Calu3 (cell line): Measurements from ENCODE around the gene HELQ. TPM values are rescaled to one million over a fixed set of nuclear protein-coding genes. Genes with fewer than 3 reads are reported as not detected.
"Not testable (repeated sequence)": the region's sequence is repeated elsewhere in the genome, so short reads cannot be mapped to it uniquely, and the experiment has no call there.

Source experiments
- BruUV-seq: library from RNA; stranded (reverse); fragments of 400-500 nt; replicated peaks from 2 replicates; lab custom pipeline; 2021; lab: Mats Ljungman, UMichigan
- CTCF ChIA-PET: fragments of 300-600 bp; sonication (Branson Sonifier 250); formaldehyde crosslinking; loops from one replicate; lab custom pipeline; 2022; ENCODE audit warnings: antibody characterized with exemption; lab: Charles Lee
- DNase-seq: peaks from one replicate; pipeline ENCODE4 v3.0.0; 2022
- H3K27ac Mint-ChIP-seq: one replicate; pipeline ENCODE4 v1.8.0; 2022; ENCODE audit warnings: mixed read lengths; ENCODE audit not compliant: unreplicated experiment
- H3K27me3 Mint-ChIP-seq: one replicate; pipeline ENCODE4 v1.8.0; 2022; ENCODE audit warnings: mixed read lengths; ENCODE audit not compliant: unreplicated experiment
- H3K36me3 Mint-ChIP-seq: one replicate; pipeline ENCODE4 v1.8.0; 2022; ENCODE audit warnings: mild to moderate bottlenecking, moderate library complexity, mixed read lengths; ENCODE audit not compliant: insufficient read depth, unreplicated experiment
- H3K4me1 Mint-ChIP-seq: one replicate; pipeline ENCODE4 v1.8.0; 2022; ENCODE audit warnings: mild to moderate bottlenecking, low read depth, mixed read lengths; ENCODE audit not compliant: unreplicated experiment
- H3K4me3 Mint-ChIP-seq: one replicate; pipeline ENCODE4 v1.8.0; 2022; ENCODE audit warnings: mild to moderate bottlenecking, low read depth, moderate library complexity, mixed read lengths; ENCODE audit not compliant: unreplicated experiment
- H3K9me3 Mint-ChIP-seq: one replicate; pipeline ENCODE4 v1.8.0; 2022; ENCODE audit warnings: low read depth, mixed read lengths; ENCODE audit not compliant: unreplicated experiment
- intact Hi-C: fragments of 100-400 bp; cut with micrococcal nuclease; formaldehyde crosslinking; loops from one replicate; pipeline ENCODE4 v1.10.0; 2022; ENCODE audit not compliant: unreplicated experiment
- total RNA-seq: library from RNA; stranded (reverse); gene quantifications from 2 replicates; pipeline ENCODE4 v1.2.3, GENCODE V29; 2022
- TF ChIP-seq, protein P1 (sequence below): fragments of 200-600 bp; IDR thresholded peaks from one replicate; pipeline ENCODE4 v1.8.0; 2022; ENCODE audit warnings: antibody characterized with exemption; ENCODE audit not compliant: unreplicated experiment

Gene HELQ
- total RNA-seq, 1 experiment from 2014 or later, result 7.8 TPM

DNA sequence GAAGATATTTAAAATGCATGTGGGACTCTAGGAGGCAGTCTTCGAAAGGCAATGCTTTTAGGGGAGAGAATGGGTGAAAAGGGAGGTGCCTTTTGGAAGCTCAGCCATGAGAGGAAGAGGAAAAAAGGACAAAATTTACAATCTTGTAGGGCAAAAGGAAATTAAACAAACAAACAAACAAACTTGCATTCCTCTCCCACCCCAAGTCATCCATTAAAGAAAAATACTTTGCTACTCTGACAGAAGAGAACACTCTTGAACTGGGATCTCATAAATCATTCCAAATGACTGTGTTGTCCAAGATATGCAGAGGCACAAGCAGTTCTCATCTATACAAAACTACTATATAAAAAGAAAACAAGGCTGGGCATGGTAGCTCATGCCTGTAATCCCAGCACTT lies 46.7 kb downstream of the HELQ start:
- Mint-ChIP-seq H3K4me1 (no peaks in the 10 kb centered on the region), H3K27ac (no peak overlapping the region), H3K9me3 (no peaks in the 10 kb centered on the region), H3K27me3 (no peaks in the 10 kb centered on the region), H3K4me3 (no peak overlapping the region), H3K36me3 (no peaks in the 10 kb centered on the region)
- CTCF ChIA-PET, result no interaction called here
- TF ChIP-seq, protein P1, sequence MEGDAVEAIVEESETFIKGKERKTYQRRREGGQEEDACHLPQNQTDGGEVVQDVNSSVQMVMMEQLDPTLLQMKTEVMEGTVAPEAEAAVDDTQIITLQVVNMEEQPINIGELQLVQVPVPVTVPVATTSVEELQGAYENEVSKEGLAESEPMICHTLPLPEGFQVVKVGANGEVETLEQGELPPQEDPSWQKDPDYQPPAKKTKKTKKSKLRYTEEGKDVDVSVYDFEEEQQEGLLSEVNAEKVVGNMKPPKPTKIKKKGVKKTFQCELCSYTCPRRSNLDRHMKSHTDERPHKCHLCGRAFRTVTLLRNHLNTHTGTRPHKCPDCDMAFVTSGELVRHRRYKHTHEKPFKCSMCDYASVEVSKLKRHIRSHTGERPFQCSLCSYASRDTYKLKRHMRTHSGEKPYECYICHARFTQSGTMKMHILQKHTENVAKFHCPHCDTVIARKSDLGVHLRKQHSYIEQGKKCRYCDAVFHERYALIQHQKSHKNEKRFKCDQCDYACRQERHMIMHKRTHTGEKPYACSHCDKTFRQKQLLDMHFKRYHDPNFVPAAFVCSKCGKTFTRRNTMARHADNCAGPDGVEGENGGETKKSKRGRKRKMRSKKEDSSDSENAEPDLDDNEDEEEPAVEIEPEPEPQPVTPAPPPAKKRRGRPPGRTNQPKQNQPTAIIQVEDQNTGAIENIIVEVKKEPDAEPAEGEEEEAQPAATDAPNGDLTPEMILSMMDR, result no peak
- BruUV-seq, result no TSS peak
- DNase-seq, result no peak
- intact Hi-C loops, result no loop called here

DNA sequence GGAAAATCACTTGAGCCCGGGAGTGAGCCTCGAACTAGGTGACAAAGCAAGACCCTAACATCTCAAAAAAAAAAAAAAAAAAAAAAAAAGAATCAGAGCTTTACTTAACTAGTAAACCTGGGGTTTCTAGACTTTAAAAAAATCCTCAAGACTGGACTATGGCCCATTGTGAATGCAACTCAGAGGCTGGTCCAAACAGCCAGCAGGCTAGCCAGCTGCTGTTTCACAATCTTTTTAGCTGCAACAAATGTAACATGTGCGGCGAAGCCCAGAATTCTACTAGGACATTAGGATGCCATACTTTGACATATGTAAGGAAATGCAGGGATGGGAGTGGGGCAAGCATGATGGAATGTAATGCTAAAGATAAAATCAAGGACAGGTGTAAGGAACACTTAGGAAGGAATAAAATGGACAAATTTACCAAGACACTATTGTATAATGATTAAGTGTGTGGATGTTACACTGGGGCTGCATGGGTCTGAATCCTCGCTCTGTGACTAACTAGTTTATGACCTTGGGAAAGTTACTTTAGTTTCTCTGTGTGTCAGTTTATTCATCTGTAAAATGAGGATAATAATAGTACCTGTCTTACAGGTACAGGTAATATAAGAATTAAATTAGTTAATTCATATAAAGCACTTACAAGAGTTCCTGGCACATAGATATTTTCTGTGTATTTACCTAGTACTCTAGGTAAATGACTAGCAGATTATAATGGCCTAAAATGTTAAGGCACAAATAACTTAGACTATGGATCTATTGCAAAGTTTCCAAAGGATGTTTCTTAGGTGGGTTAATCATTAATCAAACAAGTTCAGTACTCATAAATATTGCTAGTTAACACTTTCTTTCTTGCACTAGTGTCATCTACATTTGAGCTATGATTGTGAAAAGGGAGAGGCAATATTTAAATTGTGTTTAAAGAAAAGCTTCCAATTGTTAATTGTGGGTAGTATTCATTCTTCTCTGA lies 49.5 kb downstream of the HELQ start:
- H3K4me3 Mint-ChIP-seq, result no peak overlapping the region
- H3K27me3 Mint-ChIP-seq, result no peaks in the 10 kb centered on the region
- intact Hi-C loops, result no loop called here
- H3K27ac Mint-ChIP-seq, result no peak overlapping the region
- no peak for DNase-seq
- no TSS peak for BruUV-seq
- H3K4me1 Mint-ChIP-seq, result no peaks in the 10 kb centered on the region
- no peaks in the 10 kb centered on the region for H3K9me3 Mint-ChIP-seq
- no peaks in the 10 kb centered on the region for H3K36me3 Mint-ChIP-seq
- CTCF ChIA-PET, result no interaction called here
- TF ChIP-seq, protein P1, result no peak

DNA sequence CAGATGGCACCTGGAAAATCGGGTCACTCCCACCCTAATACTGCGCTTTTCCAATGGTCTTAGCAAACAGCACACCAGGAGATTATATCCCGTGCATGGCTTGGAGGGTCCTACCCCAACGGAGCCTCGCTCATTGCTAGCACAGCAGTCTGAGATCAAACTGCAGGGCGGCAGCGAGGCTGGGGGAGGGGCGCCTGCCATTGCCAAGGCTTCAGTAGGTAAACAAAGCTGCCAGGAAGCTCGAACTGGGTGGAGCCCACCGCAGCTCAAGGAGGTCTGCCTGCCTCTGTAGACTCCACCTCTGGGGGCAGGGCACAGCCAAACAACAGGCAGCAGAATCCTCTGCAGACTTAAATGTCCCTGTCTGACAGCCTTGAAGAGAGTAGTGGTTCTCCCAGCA lies 57.5 kb downstream of the HELQ start:
- BruUV-seq, CTCF ChIA-PET, H3K9me3 Mint-ChIP-seq, DNase-seq, H3K27ac Mint-ChIP-seq, H3K4me3 Mint-ChIP-seq, intact Hi-C loops, H3K4me1 Mint-ChIP-seq, H3K27me3 Mint-ChIP-seq, H3K36me3 Mint-ChIP-seq: not testable (repeated sequence)

DNA sequence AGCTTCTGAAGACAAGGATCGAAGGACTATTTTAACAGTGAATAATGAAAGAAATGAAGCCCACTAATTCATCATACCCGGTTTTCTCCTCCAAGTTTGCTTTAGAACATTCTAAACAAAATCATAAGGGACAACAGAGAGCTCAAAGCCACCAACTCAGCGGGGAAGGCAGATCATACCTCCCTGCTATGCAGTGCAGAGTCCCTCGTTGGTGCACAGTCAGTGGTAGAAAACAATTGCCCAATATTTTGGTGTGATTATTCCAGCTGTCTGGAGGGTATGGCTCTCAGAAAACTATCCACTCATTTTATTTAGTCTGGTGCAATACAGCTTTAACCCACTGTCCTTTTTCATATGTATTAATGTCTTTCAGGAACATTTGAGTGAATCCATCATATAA lies 61.7 kb downstream of the HELQ start:
- CTCF ChIA-PET, result no interaction called here
- Mint-ChIP-seq H3K27ac (no peak overlapping the region), H3K9me3 (peaks cover 4% of the 10 kb centered on the region), H3K36me3 (no peaks in the 10 kb centered on the region), H3K4me1 (no peaks in the 10 kb centered on the region), H3K4me3 (no peak overlapping the region), H3K27me3 (no peaks in the 10 kb centered on the region)
- intact Hi-C loops, result no loop called here
- DNase-seq, result no peak
- TF ChIP-seq, protein P1, result no peak
- no TSS peak for BruUV-seq

DNA sequence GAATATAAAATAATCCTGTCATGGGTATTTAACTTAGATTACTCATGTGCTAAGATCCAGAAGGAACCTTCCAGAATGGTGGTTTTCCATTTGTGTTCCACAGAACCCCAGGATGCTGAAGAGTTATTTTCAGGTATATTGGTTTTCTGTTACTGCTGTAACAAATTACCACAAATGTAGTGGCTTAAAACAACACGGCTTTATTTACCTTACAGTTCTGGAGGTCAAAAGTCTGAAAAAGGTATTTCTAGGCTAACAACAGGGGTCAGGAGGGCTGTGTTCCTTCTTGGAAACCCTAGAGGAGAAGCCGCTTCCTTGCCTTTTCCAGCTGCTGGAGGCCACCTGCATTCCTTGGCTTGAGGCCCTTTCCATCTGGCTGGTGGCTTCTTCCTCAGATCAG lies 63.1 kb downstream of the HELQ start:
- no peak for DNase-seq
- TF ChIP-seq, protein P1, result no peak
- H3K27ac Mint-ChIP-seq, result no peak overlapping the region

More for the DNA sequence above, 63.1 kb downstream of the HELQ start:
- Mint-ChIP-seq H3K4me3 (no peak overlapping the region), H3K27me3 (no peaks in the 10 kb centered on the region), H3K9me3 (peaks cover 2% of the 10 kb centered on the region), H3K36me3 (no peaks in the 10 kb centered on the region), H3K4me1 (no peaks in the 10 kb centered on the region)
- CTCF ChIA-PET, result no interaction called here
- intact Hi-C loops, result no loop called here
- BruUV-seq, result no TSS peak
